NCI-H82 treated with DMSO at 0.1 percent for 48 hours (cell line): ENCODE data around the gene FAIM2.

Experiments used
- DNase-seq: peaks from one replicate; lab custom pipeline; 2025; ENCODE audit not compliant: unreplicated experiment; lab: John Stamatoyannopoulos, UW

FAIM2 gene

DNA sequence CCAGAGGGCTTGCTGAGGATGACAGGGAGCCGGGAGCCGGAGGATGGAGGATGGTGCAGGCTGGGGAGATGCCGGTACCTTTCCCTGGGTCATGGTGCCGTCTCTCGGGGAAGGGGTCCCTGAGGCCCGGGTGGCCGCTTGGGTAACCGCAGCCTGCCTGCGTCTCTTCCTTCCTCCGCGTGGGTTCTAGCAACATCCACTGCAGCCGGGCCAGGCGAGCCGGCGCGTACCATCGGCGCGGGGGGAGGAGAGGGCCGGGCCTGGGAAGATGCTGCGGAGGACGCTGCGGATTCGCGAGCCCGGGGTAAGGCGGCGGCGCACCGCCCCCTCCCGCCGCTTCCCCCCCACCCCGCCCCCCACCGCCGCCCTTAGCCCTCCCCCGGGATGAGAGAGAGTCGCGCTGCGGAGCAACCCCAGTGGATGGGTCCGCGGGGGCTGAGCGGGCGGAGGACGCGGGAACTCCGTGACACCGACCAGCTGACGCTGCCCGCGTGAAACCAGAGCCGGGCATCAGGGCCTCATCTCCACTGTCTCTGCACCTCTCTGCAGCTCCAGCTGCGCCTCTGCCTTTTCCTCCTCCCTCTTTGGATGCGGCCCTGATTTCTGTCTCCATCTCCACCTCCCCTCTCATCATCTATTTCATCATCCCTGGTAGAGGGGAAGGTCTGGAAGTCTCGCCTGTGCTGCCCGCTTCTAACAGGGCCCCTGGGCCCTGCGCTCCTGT lies at the start of gene FAIM2:
TSS of gene FAIM2 (minus strand) at position 201 of the 724 bp plus-strand sequence. CDS start at position 93, 108 bp downstream.
- no peak for DNase-seq

DNA sequence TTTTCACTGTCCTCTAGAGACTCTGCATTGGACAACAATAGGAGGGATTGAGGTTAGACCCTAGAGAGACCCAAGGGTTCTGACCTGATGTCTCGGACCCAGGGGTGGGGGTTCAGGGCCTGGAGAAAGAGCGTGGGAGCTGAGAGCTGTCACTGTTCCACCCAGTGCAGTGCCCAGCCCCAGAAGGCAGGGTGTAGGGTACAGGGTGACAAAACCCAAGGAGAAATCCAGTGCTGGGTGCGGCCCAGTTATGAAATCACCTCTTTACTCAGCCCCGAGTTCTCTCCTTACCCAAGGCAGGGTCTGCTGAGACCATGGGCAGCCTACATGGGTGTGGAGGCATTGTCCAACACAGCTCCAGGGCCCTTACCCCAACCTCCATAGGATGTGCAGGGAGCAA lies 49.5 kb upstream of the FAIM2 start:
- no peak for DNase-seq

DNA sequence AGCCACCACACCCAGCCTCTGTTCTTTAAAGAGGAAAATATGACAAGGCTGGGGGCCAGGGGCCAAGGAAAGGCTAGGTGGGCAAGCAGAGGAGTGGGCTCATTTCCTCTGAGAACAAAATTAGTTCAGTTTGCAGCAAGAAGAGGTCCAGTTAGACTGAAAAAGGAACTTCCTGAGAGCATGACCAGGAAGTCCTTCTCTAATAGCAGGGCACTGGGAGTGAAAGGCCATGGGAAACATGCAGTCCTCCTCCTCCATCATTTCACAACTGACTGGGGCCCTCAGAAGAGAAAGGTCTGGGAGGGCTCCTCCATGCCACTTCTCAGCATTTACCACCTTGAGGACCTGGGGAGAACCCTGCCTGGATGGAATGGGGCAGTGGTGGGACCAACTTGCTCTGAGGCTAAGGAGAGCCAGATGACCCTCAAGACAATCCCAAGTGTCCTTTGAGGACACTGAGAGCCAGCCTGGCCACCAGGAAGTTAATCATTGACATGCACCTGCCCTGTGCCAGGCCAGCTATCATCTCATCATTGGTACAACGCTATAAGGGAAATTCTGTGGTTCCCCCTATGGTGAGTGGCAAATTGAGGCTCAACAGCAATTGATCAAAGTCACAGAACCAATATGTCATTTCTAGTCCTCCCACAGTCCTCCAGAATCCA lies 48.8 kb upstream of the FAIM2 start:
- no peak for DNase-seq

DNA sequence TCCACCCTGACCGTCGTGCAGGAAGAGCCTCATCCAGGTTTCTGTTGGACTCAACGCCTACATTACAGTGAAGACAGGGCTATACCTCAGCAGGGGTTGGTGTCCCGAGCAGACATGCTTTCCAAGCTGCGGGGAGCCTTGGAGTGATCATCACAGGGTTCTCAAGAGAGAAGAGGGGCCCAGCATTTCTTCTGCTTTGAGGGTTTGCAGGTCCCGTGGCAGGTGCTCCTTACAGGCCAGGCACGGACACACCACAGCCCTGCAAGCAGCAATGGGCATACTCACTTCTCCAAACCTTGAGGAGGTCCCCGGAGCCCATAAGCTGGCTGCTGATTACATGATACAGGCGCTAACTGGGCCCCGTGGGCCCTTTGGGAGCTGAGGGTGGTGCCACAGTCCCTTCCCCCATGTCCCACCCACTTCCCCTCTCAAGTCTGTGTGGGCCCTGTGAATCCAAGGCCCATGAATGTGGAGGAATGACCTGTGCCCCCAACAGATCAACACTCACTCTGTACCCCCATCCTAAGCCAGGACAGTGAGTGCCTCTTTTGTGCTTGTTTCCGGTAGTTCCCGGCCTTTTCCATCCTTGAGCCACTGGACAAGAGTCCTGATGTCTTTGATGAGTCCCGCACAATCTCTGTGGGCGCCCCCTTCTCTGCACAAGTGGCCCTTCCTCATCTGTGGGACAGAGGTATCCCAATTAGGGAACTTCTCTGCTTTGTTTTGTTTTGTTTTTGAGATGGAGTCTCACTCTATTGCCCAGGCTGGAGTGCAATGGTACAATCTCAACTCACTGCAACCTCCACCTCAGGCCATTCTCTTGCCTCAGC lies 47.9 kb upstream of the FAIM2 start:
- DNase-seq = no peak

DNA sequence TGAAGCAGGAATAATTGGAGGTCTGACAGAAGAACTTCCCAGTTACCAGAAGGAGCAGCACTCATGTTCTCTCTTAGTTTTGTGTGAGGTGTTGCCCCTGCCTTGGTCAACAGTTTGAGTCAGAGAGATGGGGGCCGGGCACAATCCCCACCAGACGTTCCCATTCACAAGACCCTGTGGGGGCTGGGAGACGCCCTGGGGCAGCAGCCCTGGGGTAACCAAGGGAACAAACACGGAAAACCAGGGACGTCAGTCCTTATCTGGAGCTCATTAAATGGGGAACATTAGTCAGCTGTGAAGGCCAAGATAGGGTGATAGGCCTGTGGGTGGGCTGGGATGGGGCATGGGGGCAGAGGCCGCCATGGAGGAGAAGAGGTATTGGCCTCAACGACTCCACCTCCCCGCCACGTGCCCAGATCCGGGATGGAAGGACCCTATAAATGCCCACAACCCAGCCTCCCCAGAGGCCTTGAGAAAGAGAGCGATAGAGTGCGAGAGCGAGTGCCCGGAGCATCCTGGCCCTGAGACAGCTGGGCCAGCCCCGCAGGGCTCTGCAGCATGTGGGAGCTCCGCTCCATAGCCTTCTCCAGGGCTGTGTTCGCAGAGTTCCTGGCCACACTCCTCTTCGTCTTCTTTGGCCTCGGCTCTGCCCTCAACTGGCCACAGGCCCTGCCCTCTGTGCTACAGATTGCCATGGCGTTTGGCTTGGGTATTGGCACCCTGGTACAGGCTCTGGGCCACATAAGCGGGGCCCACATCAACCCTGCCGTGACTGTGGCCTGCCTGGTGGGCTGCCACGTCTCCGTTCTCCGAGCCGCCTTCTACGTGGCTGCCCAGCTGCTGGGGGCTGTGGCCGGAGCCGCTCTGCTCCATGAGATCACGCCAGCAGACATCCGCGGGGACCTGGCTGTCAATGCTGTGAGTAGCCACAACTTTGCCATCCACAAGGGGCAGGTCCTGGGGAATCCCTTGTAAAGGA lies 46.9 kb upstream of the FAIM2 start, which contains the start of gene AQP2:
TSS of gene AQP2 (plus strand) at position 465 of the 979 bp plus-strand sequence. CDS start at position 559, 94 bp downstream.
- DNase-seq = no peak

DNA sequence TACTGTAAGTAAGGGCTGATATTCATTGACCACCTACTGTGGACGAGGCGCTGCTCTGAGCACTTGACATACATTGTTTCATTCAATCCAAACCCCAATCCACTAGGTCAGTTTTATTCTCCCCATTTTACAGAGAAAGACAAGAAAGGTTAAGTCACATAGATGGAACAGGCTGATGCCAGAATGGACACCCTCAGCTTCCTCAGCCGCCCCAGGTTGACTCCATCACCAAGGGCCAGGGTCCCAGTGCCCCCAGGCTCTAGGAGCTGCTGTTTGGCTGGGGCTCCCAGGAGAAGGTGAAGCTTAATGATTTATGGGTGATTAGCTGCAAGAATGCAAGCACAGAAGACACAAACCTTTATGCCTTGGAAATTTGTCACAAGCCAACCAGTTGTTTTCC lies 46.2 kb upstream of the FAIM2 start:
- DNase-seq = no peak

DNA sequence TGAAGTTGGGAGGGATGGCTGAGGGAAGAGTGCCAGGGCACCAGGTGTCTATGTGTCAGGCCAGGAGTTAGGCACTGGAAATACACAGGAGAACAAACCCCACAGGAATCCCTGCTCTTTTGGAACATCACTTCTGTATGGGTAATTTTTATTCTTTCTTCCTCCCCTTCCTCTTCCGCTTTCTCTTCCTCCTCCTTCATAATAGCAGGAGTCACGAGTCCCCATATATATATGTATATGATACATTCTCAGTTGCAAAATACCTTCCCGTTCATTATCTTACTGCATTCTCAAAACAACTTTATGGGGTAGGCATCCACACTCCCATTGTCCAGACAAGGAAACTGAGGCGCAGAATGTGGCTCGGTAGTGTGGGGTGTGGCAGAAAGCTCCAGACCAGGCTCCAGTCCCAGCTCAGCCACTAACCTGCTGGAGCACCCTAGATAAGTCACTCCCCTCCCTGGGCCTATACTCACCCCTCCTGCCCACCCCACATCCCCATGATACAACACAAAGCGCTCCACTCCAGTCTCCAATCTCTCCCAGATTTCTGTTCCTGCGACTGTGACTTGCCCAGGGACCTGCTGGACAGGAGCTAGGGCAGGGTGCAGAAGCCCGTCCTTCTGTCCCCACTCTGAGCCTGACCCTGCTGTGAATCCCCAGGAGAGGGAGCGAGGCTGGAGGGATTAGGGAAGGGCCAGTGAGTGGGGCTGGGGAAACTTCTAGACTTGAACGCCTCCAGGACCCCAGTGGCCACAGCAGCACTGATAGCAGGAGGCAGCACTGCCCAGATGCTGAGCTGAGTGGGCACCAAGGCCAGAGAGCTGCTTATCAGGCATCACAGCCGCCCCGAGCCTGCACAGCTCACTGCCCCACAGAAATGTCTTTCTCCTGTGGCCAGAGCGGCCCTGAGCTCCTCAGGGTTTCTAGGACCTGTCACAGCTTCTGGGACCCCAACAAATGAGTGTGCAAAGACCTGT lies 45.5 kb upstream of the FAIM2 start:
- no peak for DNase-seq

DNA sequence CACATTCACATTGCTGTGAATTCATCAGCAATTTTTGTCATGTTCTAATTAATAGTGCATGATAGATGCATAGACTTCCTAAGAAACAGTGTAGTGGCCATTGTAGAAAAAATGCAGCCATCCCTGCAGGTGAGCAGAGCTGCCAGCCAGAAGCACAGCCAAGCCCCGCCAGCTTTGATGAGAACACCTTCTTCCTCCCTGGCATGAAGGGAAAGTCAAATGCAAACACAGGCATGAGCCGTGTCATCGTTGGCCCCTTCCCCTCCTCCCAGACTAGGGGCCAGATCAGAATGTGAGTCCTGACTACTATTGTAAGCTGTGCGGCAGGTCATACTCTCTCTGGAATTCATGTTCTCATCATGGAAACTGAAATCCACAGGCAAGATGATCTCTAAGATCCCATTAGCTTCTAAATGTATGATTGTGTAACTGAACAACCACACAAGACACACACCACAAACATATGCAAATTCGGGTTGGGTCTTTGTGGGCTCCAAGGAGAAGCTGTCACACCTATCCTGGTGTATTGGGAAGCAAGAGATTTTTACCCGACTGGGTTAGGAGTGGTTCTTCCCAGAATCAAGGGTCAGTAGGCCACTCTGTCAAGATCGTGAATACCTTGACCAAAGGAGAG lies 44.0 kb upstream of the FAIM2 start:
- no peak for DNase-seq

DNA sequence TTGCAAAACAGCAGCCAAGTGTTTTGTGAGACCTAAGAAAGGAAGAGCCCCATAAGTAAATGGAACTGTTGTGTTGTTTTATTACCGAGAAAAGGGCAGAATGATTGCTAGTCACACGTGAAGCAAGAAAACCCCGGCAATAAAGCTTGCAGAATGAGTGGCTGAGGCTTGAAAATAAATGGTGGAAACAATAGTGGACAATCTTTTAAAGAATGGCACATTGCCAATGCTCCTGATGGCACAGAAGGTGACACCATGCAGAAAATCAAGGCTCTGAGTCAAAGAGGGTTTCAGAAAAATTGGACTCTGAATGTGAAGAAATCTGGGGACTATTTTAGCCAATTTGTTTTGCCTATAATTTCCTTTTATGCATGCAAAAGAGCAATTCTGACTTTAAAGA lies 42.8 kb upstream of the FAIM2 start:
- DNase-seq = no peak

DNA sequence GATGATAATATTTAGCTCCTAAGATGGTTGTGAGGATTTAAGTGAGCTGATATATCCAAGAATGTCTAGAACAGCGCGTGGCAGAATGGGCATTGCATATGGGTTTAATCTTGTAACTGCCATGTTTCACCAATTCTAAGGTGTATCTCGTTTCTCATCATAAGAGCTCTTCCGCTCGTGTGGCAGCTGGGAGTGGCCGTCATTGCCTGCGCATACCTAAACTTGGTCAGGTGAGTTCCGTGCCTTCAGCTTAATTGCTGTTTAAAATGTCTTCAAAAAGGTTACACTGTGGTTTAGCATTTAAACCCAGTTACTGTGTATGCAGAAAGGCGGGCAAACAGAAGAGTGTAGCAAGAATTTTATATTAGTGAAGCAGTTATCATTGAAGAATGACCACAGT lies 42.4 kb upstream of the FAIM2 start:
- no peak for DNase-seq

DNA sequence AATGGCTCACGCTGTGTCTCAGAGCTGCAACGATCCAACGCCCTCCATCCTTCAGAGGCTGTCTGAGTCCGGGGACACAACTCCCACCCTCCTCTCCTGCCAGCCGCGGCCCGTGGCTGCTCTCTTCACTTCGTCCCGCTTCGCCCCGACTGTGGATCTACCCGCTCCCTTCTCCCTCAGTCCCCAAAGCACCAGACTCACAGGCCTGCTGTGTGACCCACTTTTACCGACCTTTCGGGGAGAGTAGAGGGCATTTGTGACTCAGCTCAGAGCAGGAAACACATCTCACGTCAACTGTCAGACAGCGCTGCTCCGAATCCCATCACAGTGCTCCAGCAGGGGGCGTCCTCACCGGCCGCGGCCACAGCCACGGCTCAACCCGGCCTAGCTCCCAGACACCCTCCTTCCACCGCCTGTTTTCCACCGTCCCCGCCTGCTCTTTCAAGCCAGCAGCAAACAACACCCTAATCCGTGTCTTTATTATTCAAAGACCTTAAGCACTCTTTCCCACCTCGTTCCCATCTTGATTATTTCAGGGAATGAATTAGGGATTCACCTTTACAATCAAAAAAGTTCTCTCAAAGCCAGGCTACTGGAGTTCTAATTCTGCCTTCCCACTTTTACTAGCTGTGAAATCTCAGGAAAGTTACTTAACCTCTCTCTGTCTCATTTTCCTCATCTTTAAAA lies 41.8 kb upstream of the FAIM2 start:
- DNase-seq = peak; percentile 76

DNA sequence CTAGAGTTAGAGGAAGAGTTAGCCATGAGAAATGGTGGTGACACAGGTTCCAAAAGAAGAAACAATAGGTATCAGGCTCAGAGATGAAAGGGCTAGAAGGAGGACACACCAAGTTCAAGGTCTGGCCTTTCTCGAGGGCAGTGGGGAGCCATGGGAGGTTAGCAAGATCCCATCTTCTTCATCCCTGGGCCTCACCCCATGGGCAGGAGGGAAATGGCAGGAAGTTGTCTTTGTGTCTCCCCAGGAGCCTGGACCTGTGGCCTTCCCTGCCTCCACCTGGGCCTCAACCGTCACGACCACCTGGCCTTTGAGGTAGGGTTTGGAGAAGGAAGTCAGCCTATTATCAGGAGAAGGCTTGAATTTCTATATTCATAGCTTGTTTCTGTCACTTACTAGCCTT lies 41.0 kb upstream of the FAIM2 start:
- DNase-seq = no peak

DNA sequence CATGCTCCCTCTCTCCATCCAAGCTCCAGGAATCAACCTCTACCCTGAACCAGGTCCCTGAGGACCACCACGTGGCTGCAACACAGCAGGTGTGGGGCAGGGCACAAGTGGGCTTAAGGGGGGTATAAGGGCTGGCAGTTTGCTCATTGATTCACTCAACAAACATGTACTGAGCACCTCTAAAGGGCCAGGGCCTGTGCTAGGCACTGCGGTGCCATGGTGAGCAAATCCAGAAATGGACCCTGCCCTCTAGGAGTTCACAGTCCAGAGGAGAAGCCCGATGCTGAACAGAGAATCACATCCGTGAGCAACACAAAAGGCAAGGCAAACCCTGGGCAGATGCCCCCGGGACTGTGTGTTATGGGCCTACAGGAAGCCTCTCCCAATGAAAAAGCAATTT lies 40.3 kb upstream of the FAIM2 start:
- DNase-seq = no peak

DNA sequence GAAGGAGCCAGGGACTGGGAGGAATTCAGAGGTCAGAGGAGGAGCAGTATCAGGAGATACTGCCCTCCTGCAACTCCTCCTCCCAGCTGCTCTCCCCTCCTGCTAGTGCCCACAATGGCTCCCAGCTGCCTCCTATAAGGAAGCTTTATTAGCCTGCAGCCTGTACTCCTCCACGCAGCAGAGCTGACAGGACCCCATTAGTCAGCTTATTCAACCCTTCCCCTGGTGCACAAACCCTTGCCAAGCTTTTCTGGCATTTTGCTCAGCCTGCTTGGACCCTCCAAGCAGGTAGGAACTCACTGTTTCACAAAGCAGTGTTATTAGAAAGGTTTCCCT lies 39.9 kb upstream of the FAIM2 start:
- DNase-seq = no peak

DNA sequence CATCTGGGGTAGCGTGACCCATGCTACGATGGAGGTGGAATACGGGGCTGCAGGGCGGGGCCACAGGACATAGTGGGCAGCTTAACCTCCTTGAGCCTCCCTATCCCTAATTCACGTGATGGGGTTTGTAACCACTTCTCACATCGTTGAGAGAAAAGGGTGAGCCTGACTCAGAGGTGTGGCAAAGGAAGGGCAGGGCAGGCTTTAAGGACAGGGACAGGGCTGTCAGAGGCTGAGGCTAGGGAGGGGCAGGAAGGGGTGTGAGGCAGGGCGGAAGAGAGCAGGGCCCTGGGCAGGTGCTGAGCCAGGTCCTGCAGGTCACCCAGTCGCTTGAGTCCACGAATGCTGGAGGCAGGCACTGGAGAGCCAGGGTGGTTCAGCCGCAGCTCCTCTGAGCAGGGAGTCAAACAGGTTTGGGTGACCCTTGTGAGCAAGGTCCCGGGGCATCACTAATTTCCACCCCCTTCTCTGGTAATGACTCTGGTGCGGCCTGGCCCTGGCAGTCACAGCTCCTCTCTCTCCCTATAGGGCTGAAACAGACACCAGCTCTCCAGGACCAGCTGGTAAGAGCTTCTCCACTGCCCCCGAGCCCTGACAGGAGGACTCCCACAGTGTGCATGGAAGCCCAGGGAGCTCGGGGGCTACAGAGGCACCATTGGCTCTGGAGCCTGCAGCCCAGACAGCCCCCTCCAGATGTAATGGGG lies 39.4 kb upstream of the FAIM2 start:
- DNase-seq = no peak

DNA sequence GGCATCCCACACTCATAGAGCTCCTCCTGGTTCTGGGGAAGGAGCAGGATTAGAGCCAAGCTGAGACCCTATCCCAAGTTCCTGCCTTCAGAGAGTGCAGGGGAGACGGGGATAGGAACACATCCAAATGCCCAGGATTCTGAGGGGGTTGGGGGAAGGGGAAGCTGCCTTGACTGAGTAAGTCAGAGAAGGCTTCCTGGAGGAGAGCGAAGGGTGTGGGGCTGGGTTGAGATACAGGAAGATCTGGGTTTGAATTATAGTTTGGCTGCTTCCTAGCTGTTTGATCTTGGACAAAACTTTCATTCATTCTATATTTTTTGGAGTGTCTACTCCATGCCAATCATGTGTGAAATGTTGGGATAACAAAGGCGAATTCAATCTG lies 38.8 kb upstream of the FAIM2 start:
- DNase-seq = no peak

DNA sequence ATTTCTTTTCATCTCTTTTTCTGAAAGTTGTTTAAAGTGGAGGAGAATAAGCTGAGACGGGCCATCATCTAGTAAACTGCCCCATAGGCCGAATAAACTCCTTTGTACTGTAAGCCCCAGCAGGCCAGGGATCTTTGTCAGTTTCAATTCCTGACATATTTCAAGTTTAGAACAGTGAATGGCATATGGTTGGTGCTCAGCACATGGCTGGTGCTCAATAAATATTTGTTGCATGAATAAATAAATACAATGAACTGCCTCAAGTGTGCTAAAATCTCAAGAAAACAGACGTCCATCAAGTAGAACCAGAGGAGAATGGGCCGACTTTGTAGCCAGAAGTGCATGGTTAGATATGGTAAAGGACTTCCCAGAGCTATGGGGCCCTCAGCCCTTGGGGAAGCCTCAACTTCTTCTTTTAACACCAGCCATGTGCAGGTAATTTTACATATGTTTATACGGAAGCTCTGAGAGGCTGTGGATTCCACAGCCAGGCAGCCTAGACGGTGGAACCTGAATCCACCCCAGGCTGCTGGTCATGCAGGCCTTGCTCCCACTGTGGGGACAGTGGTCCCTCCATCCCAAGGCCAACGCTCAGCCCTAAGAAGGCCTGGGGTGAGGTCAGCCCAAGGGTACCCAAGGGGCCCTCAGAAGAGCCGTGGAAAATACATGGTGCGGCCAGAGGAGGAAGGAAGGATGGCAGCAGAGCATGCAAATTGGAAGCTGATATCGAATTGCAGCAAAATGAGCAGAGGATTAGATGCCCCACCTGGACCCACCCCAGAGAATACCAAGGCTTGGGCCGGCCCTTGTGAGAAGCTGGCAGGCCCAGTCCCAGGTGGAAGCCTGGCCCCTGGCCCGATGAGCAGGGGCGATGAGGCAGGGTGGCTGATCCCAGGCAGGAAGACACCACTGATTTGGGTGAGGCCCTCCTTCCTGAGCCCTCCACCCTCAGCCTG lies 38.1 kb upstream of the FAIM2 start:
- DNase-seq = no peak
